Measurements from ENCODE around the gene IFRD2. TPM values are rescaled to one million over a fixed set of nuclear protein-coding genes. Genes with fewer than 3 reads are reported as not detected.

Gene IFRD2
- total and polyA plus RNA-seq, 2 of the 13 experiments (the other 11 are each of a cell fraction or from before 2014, with no cell fraction given), result 32.8 to 96.1 TPM

DNA sequence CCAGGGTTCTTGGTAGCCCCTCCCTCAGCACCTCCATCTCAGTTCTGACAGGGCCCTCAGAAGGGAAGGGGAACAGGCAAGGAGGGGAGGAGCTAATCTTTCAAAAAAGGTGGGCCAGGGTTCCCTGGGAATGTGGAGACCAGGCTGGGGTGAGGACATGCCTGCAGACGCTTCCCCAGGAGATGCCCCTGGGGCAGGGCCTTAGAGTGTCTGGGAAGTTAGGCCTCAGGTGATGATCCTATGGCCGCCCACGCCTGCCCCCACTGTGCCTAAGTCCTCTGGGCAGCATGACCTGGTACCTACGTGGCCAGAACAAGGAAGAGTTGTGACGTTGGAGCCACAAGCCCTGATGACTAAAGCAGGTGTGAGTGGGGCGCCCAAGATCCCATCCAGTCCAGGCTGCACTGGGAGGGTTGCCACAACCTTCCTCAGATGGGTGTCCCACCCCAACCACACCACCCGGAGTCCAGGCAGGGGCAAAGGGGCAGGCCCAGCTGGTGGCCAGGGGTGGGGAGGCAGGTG, 27.2 kb downstream of the IFRD2 start (continued):
- TF ChIP-seq ZNF704 (CRISPR knock-in tag; IDR thresholded peaks at IDR 0.05; ENCODE audit: borderline replicate concordance) (no peak), SUZ12 (IDR thresholded peaks at IDR 0.05; ENCODE audit: low read depth, low read length) (no peak), PHB2 (IDR thresholded peaks at IDR 0.05; ENCODE audit: partially characterized antibody) (no peak), ZNF564 (CRISPR knock-in tag; IDR thresholded peaks at IDR 0.05) (no peak), CREB3 (CRISPR knock-in tag; IDR thresholded peaks at IDR 0.05) (no peak), ZKSCAN1 (IDR thresholded peaks at IDR 0.05; ENCODE audit: low read length) (no peak), RFX3 (CRISPR knock-in tag; IDR thresholded peaks at IDR 0.05) (no peak), ZNF292 (CRISPR knock-in tag; IDR thresholded peaks at IDR 0.05; ENCODE audit: borderline replicate concordance, low read depth) (no peak), ETV5 (CRISPR knock-in tag; IDR thresholded peaks at IDR 0.05; ENCODE audit: borderline replicate concordance) (no peak), ZNF570 (CRISPR knock-in tag; IDR thresholded peaks at IDR 0.05; ENCODE audit: borderline replicate concordance) (no peak), MED8 (CRISPR knock-in tag; IDR thresholded peaks at IDR 0.05; ENCODE audit: insufficient replicate concordance) (peak; percentile 57), ETV6 (CRISPR knock-in tag; conservative IDR thresholded peaks at IDR 0.05) (no peak), MIXL1 (CRISPR knock-in tag; IDR thresholded peaks at IDR 0.05) (no peak), POLR2AphosphoS5 (IDR thresholded peaks at IDR 0.05; ENCODE audit: low read depth, low read length) (peak; percentile 7; the same call in 1 of the 2 replicates), EZH2 (conservative IDR thresholded peaks at IDR 0.05; ENCODE audit: low read depth, low read length) (no peak), SMAD1 (CRISPR knock-in tag; IDR thresholded peaks at IDR 0.05; ENCODE audit: borderline replicate concordance, low read depth) (no peak), TSC22D2 (CRISPR knock-in tag; IDR thresholded peaks at IDR 0.05; ENCODE audit: borderline replicate concordance) (no peak), GTF3A (CRISPR knock-in tag; conservative IDR thresholded peaks at IDR 0.05) (no peak), ATF7-NPFF (CRISPR knock-in tag; IDR thresholded peaks at IDR 0.05; ENCODE audit: low read depth) (0 out of 2 replicates have a peak, but pooled peaks have one; percentile 20), PCBP1 (IDR thresholded peaks at IDR 0.05; ENCODE audit: borderline replicate concordance, low read depth, low read length) (no peak), TGIF2 (CRISPR knock-in tag; IDR thresholded peaks at IDR 0.05) (no peak), ZNF891 (CRISPR knock-in tag; IDR thresholded peaks at IDR 0.05) (no peak; the same call in 1 of the 2 replicates), TOE1 (CRISPR knock-in tag; IDR thresholded peaks at IDR 0.05) (no peak), ZNF253 (CRISPR knock-in tag; IDR thresholded peaks at IDR 0.05; ENCODE audit: borderline replicate concordance) (no peak), ZNF652 (CRISPR knock-in tag; IDR thresholded peaks at IDR 0.05; ENCODE audit: borderline replicate concordance, low read depth) (no peak)
- TF ChIP-seq, protein P1, sequence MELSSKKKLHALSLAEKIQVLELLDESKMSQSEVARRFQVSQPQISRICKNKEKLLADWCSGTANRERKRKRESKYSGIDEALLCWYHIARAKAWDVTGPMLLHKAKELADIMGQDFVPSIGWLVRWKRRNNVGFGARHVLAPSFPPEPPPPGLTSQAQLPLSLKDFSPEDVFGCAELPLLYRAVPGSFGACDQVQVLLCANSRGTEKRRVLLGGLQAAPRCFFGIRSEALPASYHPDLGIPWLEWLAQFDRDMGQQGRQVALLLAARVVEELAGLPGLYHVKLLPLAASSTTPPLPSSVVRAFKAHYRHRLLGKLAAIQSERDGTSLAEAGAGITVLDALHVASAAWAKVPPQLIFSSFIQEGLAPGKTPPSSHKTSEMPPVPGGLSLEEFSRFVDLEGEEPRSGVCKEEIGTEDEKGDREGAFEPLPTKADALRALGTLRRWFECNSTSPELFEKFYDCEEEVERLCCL (CRISPR knock-in tag; IDR thresholded peaks at IDR 0.05; ENCODE audit: borderline replicate concordance), result no peak
- TF ChIP-seq, protein P2, sequence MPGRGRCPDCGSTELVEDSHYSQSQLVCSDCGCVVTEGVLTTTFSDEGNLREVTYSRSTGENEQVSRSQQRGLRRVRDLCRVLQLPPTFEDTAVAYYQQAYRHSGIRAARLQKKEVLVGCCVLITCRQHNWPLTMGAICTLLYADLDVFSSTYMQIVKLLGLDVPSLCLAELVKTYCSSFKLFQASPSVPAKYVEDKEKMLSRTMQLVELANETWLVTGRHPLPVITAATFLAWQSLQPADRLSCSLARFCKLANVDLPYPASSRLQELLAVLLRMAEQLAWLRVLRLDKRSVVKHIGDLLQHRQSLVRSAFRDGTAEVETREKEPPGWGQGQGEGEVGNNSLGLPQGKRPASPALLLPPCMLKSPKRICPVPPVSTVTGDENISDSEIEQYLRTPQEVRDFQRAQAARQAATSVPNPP (CRISPR knock-in tag; IDR thresholded peaks at IDR 0.05), result no peak

All from HepG2 (cell line).